HCT116 (cell line): Measurements from ENCODE around the gene CLSTN3. TPM values are rescaled to one million over a fixed set of nuclear protein-coding genes. Genes with fewer than 3 reads are reported as not detected.

Experiments used
- ATAC-seq: fragments of 200-7000 bp; cut with Tn5 transposase; 2 replicates; pipeline ENCODE4 v1.9.1; 2020; ENCODE audit warnings: mild to moderate bottlenecking, moderate library complexity
- BruUV-seq: library from RNA; stranded (reverse); fragments of 400-500 nt; replicated peaks from 2 replicates; lab custom pipeline; 2021; lab: Mats Ljungman, UMichigan
- CTCF ChIA-PET: fragments of 300-600 bp; sonication (Branson Sonifier 250); formaldehyde crosslinking; loops from one replicate; lab custom pipeline; 2021; ENCODE audit warnings: antibody characterized with exemption; lab: Charles Lee
- POLR2A ChIA-PET: fragments of 300-600, 350-600 bp; sonication (Branson Sonifier 250); formaldehyde crosslinking; loops from one replicate; lab custom pipeline; 2021; ENCODE audit warnings: antibody characterized with exemption; lab: Charles Lee
- RAD21 ChIA-PET, 2 experiments: fragments of 300-600 bp; sonication (Branson Sonifier 250); formaldehyde crosslinking; loops; one replicate each; lab custom pipeline; 2023; ENCODE audit warnings: low total read pairs in 2 of 2; ENCODE audit not compliant: uncharacterized antibody in 2 of 2, unreplicated experiment in 2 of 2, low non-redundant PET in 1 of 2; lab: Charles Lee
- DNase-seq: peaks from one replicate; pipeline ENCODE4 v3.0.0-alpha.2; 2010; ENCODE audit warnings: low read depth, low spot score
- H2AFZ ChIP-seq: fragments of 200-600 bp; shearing (Covaris generic), sonication (generic); 2 replicates; pipeline ENCODE4 v1.6.1; 2017; ENCODE audit warnings: low read depth, mixed run types, mixed read lengths, antibody characterized with exemption, low read length; ENCODE audit not compliant: poor library complexity, severe bottlenecking
- H3K27ac ChIP-seq: 2 replicates; pipeline ENCODE4 v1.5.1; 2012; ENCODE audit warnings: low read depth, low read length
- H3K27me3 ChIP-seq: fragments of 200-600 bp; sonication (generic); 2 replicates; pipeline ENCODE4 v1.6.1; 2016; ENCODE audit warnings: mixed run types, low read length, mixed read lengths; ENCODE audit not compliant: insufficient read depth
- H3K36me3 ChIP-seq, 2 experiments: fragments of 200-500 bp in 1 of 2; fragments of 200-600 bp in 1 of 2; sonication (Bioruptor generic) in 1 of 2; sonication (generic) in 1 of 2; 2 replicates each; pipeline versions ENCODE4 v1.5.1 to v1.6.1; 2014 to 2016; ENCODE audit warnings: low read length in 2 of 2, inconsistent platforms in 1 of 2, mixed read lengths in 1 of 2, mixed run types in 1 of 2; ENCODE audit not compliant: insufficient read depth in 2 of 2, control insufficient read depth in 1 of 2
- H3K4me1 ChIP-seq, 2 experiments: fragments of 200-600 bp in 1 of 2; sonication (generic) in 1 of 2; 2 replicates each; pipeline versions ENCODE4 v1.5.1 to v1.6.1; 2012 to 2017; ENCODE audit warnings: low read length in 2 of 2, inconsistent platforms in 1 of 2, mild to moderate bottlenecking in 1 of 2, mixed read lengths in 1 of 2, mixed run types in 1 of 2, moderate library complexity in 1 of 2; ENCODE audit not compliant: insufficient read depth in 2 of 2, control insufficient read depth in 1 of 2
- H3K4me2 ChIP-seq: fragments of 200-600 bp; sonication (generic); 2 replicates; pipeline ENCODE4 v1.6.1; 2017; ENCODE audit warnings: mixed run types, low read length, mixed read lengths
- H3K4me3 ChIP-seq, 2 experiments: fragments of 200-600 bp in 1 of 2; sonication (generic) in 1 of 2; replicated peaks in 1 of 2; 2 replicates each; pipeline ENCODE4 v1.5.1; 2011 to 2016; ENCODE audit warnings: low read length in 2 of 2, control low read depth in 1 of 2, low read depth in 1 of 2, mild to moderate bottlenecking in 1 of 2, mixed read lengths in 1 of 2, mixed run types in 1 of 2
- H3K79me2 ChIP-seq: fragments of 200-600 bp; sonication (generic); 2 replicates; pipeline ENCODE4 v1.6.1; 2017; ENCODE audit warnings: mild to moderate bottlenecking, mixed run types, low read length, moderate library complexity, mixed read lengths; ENCODE audit not compliant: insufficient read depth
- H3K9ac ChIP-seq: fragments of 200-600 bp; sonication (generic); 2 replicates; pipeline ENCODE4 v1.6.1; 2016; ENCODE audit warnings: low read length, mixed read lengths
- H3K9me2 ChIP-seq: fragments of 200-600 bp; sonication (generic), shearing (Covaris generic); 2 replicates; pipeline ENCODE4 v1.6.1; 2017; ENCODE audit warnings: mixed run types, mild to moderate bottlenecking, moderate library complexity; ENCODE audit not compliant: insufficient read depth
- H3K9me3 ChIP-seq, 2 experiments: fragments of 200-500 bp in 1 of 2; fragments of 200-600 bp in 1 of 2; sonication (Bioruptor generic) in 1 of 2; sonication (generic) in 1 of 2; 2 replicates each; pipeline ENCODE4 v1.6.1; 2014 to 2017; ENCODE audit warnings: low read length in 2 of 2, mixed read lengths in 2 of 2, inconsistent platforms in 1 of 2, low read depth in 1 of 2, mild to moderate bottlenecking in 1 of 2, mixed run types in 1 of 2, moderate library complexity in 1 of 2; ENCODE audit not compliant: control insufficient read depth in 1 of 2, insufficient read depth in 1 of 2
- H4K20me1 ChIP-seq: fragments of 200-600 bp; sonication (generic), shearing (Covaris generic); 2 replicates; pipeline ENCODE4 v1.6.1; 2017; ENCODE audit warnings: mixed run types, mild to moderate bottlenecking, moderate library complexity; ENCODE audit not compliant: insufficient read depth
- ELF1 ChIP-seq: IDR thresholded peaks from 2 replicates; pipeline ENCODE4 v1.6.1; 2012; ENCODE audit warnings: low read depth, borderline replicate concordance
- JUND ChIP-seq: IDR thresholded peaks from 2 replicates; pipeline ENCODE4 v1.6.1; 2012
- POLR2AphosphoS5 ChIP-seq: IDR thresholded peaks from 2 replicates; pipeline ENCODE4 v1.6.1; 2011; ENCODE audit warnings: mild to moderate bottlenecking, low read depth, low read length, moderate library complexity
- SRF ChIP-seq: IDR thresholded peaks from 2 replicates; pipeline ENCODE4 v1.6.1; 2012; ENCODE audit warnings: low read depth
- intact Hi-C: fragments of 100-400 bp; cut with micrococcal nuclease; formaldehyde crosslinking; loops from 2 replicates; pipeline ENCODE4 v1.10.0; 2022
- total RNA-seq: library from RNA; stranded (reverse); gene quantifications from one replicate; pipeline ENCODE4 v1.2.1, GENCODE V29; 2021; ENCODE audit not compliant: unreplicated experiment
- TF ChIP-seq, protein P1 (sequence below): IDR thresholded peaks from 2 replicates; pipeline ENCODE4 v1.6.1; 2012; ENCODE audit warnings: low read depth
- TF ChIP-seq, protein P2 (sequence below): IDR thresholded peaks from 2 replicates; pipeline ENCODE4 v1.6.1; 2012
- TF ChIP-seq, protein P3 (sequence below), 3 experiments: fragments of 200-600 bp in 1 of 3; sonication (generic) in 1 of 3; IDR thresholded peaks in 2 of 3; conservative IDR thresholded peaks in 1 of 3; 2 replicates each; pipeline ENCODE4 v1.5.1; 2012 to 2017; ENCODE audit warnings: low read depth in 2 of 3, low read length in 2 of 3, antibody characterized with exemption in 1 of 3, borderline replicate concordance in 1 of 3, control low read depth in 1 of 3, mild to moderate bottlenecking in 1 of 3, mixed read lengths in 1 of 3, mixed run types in 1 of 3, moderate library complexity in 1 of 3; ENCODE audit not compliant: insufficient read depth in 1 of 3

CLSTN3 gene
- total RNA-seq, 1 experiment from 2014 or later = 23.0 TPM

DNA sequence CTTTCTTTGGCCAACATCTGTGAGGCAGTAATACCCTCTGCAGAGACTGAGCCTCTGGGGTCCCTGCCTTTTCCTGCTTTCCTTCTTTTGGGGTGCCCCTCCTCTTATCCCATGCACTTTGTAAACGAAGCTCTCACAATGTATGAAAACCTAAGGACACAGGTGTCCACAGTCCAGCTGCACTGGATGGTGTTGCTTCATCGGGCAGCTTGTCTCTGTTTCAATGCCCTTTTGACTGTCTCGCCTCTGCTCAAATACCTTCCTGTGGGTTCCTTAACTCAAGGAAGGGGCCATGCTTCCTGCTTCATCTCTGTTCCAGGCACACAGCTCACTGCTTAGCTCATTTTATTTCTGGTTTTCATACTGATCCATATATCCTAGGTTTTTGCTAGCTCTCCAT lies 27.6 kb upstream of the CLSTN3 start:
- Histone ChIP-seq H3K9me3 (peaks cover 9 to 11% of the 10 kb centered on the region in 2 experiments; a peak in 1 of 4 replicates), H4K20me1 (no peaks in the 10 kb centered on the region), H3K4me1 (peaks cover 0 to 1% of the 10 kb centered on the region in 2 experiments; a peak in 2 of 4 replicates), H3K79me2 (peaks cover 14% of the 10 kb centered on the region), H3K36me3 (peaks cover 6 to 9% of the 10 kb centered on the region in 2 experiments; a peak in 2 of 4 replicates), H3K4me2 (no peak overlapping the region), H2AFZ (no peak overlapping the region), H3K9me2 (no peaks in the 10 kb centered on the region), H3K27me3 (no peaks in the 10 kb centered on the region), H3K4me3 (no peak overlapping the region), H3K9ac (no peak overlapping the region), H3K27ac (no peak overlapping the region)
- ChIA-PET POLR2A (no interaction called here), RAD21 (no interaction called here), CTCF (no interaction called here)
- DNase-seq (no peak), ATAC-seq (no peak)
- intact Hi-C loops = no loop called here
- TF ChIP-seq, protein P1, sequence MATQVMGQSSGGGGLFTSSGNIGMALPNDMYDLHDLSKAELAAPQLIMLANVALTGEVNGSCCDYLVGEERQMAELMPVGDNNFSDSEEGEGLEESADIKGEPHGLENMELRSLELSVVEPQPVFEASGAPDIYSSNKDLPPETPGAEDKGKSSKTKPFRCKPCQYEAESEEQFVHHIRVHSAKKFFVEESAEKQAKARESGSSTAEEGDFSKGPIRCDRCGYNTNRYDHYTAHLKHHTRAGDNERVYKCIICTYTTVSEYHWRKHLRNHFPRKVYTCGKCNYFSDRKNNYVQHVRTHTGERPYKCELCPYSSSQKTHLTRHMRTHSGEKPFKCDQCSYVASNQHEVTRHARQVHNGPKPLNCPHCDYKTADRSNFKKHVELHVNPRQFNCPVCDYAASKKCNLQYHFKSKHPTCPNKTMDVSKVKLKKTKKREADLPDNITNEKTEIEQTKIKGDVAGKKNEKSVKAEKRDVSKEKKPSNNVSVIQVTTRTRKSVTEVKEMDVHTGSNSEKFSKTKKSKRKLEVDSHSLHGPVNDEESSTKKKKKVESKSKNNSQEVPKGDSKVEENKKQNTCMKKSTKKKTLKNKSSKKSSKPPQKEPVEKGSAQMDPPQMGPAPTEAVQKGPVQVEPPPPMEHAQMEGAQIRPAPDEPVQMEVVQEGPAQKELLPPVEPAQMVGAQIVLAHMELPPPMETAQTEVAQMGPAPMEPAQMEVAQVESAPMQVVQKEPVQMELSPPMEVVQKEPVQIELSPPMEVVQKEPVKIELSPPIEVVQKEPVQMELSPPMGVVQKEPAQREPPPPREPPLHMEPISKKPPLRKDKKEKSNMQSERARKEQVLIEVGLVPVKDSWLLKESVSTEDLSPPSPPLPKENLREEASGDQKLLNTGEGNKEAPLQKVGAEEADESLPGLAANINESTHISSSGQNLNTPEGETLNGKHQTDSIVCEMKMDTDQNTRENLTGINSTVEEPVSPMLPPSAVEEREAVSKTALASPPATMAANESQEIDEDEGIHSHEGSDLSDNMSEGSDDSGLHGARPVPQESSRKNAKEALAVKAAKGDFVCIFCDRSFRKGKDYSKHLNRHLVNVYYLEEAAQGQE = no peak
- TF ChIP-seq ELF1 = no peak
- no peak for TF ChIP-seq POLR2AphosphoS5
- TF ChIP-seq, protein P2, sequence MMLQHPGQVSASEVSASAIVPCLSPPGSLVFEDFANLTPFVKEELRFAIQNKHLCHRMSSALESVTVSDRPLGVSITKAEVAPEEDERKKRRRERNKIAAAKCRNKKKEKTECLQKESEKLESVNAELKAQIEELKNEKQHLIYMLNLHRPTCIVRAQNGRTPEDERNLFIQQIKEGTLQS = no peak
- TF ChIP-seq, protein P3, sequence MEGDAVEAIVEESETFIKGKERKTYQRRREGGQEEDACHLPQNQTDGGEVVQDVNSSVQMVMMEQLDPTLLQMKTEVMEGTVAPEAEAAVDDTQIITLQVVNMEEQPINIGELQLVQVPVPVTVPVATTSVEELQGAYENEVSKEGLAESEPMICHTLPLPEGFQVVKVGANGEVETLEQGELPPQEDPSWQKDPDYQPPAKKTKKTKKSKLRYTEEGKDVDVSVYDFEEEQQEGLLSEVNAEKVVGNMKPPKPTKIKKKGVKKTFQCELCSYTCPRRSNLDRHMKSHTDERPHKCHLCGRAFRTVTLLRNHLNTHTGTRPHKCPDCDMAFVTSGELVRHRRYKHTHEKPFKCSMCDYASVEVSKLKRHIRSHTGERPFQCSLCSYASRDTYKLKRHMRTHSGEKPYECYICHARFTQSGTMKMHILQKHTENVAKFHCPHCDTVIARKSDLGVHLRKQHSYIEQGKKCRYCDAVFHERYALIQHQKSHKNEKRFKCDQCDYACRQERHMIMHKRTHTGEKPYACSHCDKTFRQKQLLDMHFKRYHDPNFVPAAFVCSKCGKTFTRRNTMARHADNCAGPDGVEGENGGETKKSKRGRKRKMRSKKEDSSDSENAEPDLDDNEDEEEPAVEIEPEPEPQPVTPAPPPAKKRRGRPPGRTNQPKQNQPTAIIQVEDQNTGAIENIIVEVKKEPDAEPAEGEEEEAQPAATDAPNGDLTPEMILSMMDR (IDR thresholded peaks at IDR 0.05 in 2 of 3, conservative IDR thresholded peaks at IDR 0.05 in 1 of 3; ENCODE audit: borderline replicate concordance in 1 of 3, insufficient read depth in 1 of 3, low read depth in 2 of 3, low read length in 2 of 3) = no peak
- no peak for TF ChIP-seq SRF
- no peak for TF ChIP-seq JUND
- no TSS peak for BruUV-seq
